Right lobe of liver (tissue), 6 donors: ENCODE data around the gene CYB5R2. TPM values are rescaled to one million over a fixed set of nuclear protein-coding genes. Genes with fewer than 3 reads are reported as not detected.

Experiments
- ATAC-seq, 4 donors: fragments of 200-7000 bp; cut with Tn5 transposase; one replicate each; pipeline ENCODE4 v1.9.1; 2020; ENCODE audit warnings: mild to moderate bottlenecking in 4 of 4, moderate library complexity in 4 of 4
- DNase-seq, 3 donors: peaks; one replicate each; pipeline ENCODE4 v3.0.0-alpha.2; 2020
- H3K27ac ChIP-seq, 3 donors: fragments of 200-600 bp; one replicate each; pipeline ENCODE4 v1.8.0; 2022
- H3K27me3 ChIP-seq, 2 donors: fragments of 200-600 bp; one replicate each; pipeline ENCODE4 v1.8.0; 2022
- H3K36me3 ChIP-seq, 4 donors: fragments of 200-600 bp; sonication (generic) in 1 of 4; one replicate each; pipeline versions ENCODE4 v1.5.1 to v1.8.0; 2017 to 2022; ENCODE audit warnings: control low read depth in 1 of 4
- H3K4me1 ChIP-seq, 4 donors: fragments of 200-600 bp; sonication (generic) in 1 of 4; one replicate each; pipeline versions ENCODE4 v1.5.1 to v1.8.0; 2017 to 2022; ENCODE audit warnings: control low read depth in 1 of 4
- H3K4me3 ChIP-seq, 3 donors: fragments of 200-600 bp; one replicate each; pipeline ENCODE4 v1.8.0; 2022
- H3K9me3 ChIP-seq, 4 donors: fragments of 200-600 bp; sonication (generic) in 1 of 4; one replicate each; pipeline versions ENCODE4 v1.5.1 to v1.8.0; 2017 to 2022; ENCODE audit warnings: control low read depth in 1 of 4
- POLR2A ChIP-seq: fragments of 450-650 bp; IDR thresholded peaks from one replicate; pipeline ENCODE4 v1.6.1; 2017; ENCODE audit warnings: antibody characterized with exemption, mild to moderate bottlenecking
- WGBS: methylation state at CpG from one replicate; pipeline ENCODE4 v1.1.6; 2018; ENCODE audit warnings: low coverage, low lambda C conversion rate; ENCODE audit not compliant: insufficient coverage; ENCODE audit errors: missing lambda C conversion rate; 5-methylcytosine and 5-hydroxymethylcytosine counted together
- intact Hi-C, 2 donors: fragments of 100-400 bp; cut with DNase I; formaldehyde crosslinking; loops; one replicate each; pipeline versions ENCODE4 v1.11.2 to v1.14.1; 2022
- total RNA-seq, 6 experiments: library from RNA; depleted of rRNA in 2 of 6; stranded (reverse); fragments of >200 nt in 2 of 6; fragmentation: NEBNext Ultra II Directional in 3 of 6; extraction: Animal tissue kit (Norgen Biotek cat#: 25700) in 3 of 6; gene quantifications; one replicate each; pipeline versions ENCODE4 v1.1.0 to v1.2.4, GENCODE V29; 2016 to 2023
- TF ChIP-seq, protein P1 (sequence below), 4 donors: fragments of 200-600 bp in 3 of 4; fragments of 450-650 bp in 1 of 4; IDR thresholded peaks; one replicate each; pipeline versions ENCODE4 v1.5.1 to v1.8.0; 2016 to 2022; ENCODE audit warnings: antibody characterized with exemption in 4 of 4, mild to moderate bottlenecking in 2 of 4
- donor health status: DM: no; HTN: yes; CAD: no.
- donor health status: DM: no; HTN: no; CAD: no.
- donor health status: DM: no; HTN: no; CAD: no.
- donor health status: DM: no; HTN: yes; CAD: no.
- donor health status: DM: no; HTN: yes; CAD: no.

CYB5R2 gene
- total RNA-seq, 6 experiments from 2014 or later: 0.71 to 3.5 (median 1.4) TPM

DNA sequence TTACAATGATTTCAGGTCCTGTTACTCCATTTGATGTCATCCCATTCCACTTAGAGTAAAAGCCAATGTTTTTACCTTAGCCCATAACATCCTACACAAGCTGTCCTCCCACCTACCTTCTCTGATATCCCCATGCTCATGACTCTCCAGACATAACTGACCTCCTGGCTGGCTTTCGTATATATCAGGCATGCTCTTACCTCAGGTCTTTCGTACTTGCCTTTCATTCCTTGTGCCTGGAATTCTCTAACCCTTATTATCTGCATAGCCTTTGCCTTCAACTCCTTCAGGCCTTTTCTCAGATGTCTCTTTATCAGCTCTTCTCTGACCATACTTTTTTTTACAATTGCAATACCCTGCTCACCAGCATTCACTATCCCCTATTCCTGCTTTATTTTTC lies 10.3 kb upstream of the CYB5R2 start:
- H3K27me3 ChIP-seq: no peaks in the 10 kb centered on the region
- H3K9me3 ChIP-seq: no peaks in the 10 kb centered on the region
- DNase-seq: no peak
- H3K27ac ChIP-seq: no peak overlapping the region
- ATAC-seq: no peak
- no peak overlapping the region for H3K4me3 ChIP-seq
- H3K4me1 ChIP-seq: no peaks in the 10 kb centered on the region
- intact Hi-C loops: no loop called here
- TF ChIP-seq, protein P1, sequence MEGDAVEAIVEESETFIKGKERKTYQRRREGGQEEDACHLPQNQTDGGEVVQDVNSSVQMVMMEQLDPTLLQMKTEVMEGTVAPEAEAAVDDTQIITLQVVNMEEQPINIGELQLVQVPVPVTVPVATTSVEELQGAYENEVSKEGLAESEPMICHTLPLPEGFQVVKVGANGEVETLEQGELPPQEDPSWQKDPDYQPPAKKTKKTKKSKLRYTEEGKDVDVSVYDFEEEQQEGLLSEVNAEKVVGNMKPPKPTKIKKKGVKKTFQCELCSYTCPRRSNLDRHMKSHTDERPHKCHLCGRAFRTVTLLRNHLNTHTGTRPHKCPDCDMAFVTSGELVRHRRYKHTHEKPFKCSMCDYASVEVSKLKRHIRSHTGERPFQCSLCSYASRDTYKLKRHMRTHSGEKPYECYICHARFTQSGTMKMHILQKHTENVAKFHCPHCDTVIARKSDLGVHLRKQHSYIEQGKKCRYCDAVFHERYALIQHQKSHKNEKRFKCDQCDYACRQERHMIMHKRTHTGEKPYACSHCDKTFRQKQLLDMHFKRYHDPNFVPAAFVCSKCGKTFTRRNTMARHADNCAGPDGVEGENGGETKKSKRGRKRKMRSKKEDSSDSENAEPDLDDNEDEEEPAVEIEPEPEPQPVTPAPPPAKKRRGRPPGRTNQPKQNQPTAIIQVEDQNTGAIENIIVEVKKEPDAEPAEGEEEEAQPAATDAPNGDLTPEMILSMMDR (IDR thresholded peaks at IDR 0.05): no peak
- TF ChIP-seq POLR2A: no peak
- H3K36me3 ChIP-seq: no peaks in the 10 kb centered on the region
- WGBS: 92% methylated on average over 2 of the region's 2 CpGs

DNA sequence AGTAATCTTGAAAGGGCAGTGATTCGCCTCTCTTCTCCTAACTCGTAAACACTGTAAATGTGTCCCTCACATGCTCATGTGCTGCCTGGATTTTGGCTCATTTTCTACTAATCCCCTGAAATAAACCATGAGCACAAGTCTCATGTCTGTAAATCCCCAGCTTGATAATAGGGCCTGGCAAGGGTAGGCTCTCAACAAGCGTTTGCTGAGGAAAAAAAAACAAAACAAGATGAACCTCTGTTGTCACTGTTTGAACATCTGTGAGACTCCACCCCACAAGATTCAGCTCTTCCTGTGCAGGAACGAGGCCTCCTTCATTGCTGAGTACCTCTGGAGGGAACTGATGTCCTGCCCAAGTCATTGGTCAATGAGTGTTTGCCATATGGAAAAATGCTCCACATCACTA lies 4.5 kb upstream of the CYB5R2 start:
- 59% methylated on average over 4 of the region's 4 CpGs for WGBS
- Histone ChIP-seq H3K27me3 (no peaks in the 10 kb centered on the region), H3K4me3 (no peak overlapping the region), H3K9me3 (no peaks in the 10 kb centered on the region), H3K27ac (no peak overlapping the region), H3K4me1 (peaks cover 0 to 9% (median 2%) of the 10 kb centered on the region in 4 donors), H3K36me3 (no peaks in the 10 kb centered on the region)
- no peak for DNase-seq
- intact Hi-C loops: no loop called here
- no peak for ATAC-seq
- TF ChIP-seq, protein P1 (IDR thresholded peaks at IDR 0.05): no peak
- TF ChIP-seq POLR2A: no peak

DNA sequence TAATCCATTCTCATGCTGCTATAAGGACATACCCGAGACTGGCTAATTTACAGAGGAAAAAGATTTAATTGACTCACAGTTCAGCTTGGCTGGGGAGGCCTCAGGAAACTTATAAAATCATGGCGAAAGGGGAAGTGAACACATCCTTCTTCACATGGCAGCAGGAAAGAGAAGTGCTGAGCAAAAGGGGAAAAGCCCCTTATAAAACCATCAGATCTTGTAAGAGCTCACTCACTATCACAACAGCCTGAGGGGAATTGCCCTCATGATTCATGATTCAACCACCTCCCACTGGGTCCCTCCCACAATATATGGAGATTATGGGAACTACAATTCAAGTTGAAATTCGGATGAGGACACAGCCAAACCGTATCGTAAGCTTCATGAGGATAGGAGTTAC lies 3.8 kb upstream of the CYB5R2 start:
- H3K9me3 ChIP-seq: no peaks in the 10 kb centered on the region
- H3K27ac ChIP-seq: no peak overlapping the region
- H3K4me1 ChIP-seq: peaks cover 0 to 9% (median 3%) of the 10 kb centered on the region in 4 donors
- TF ChIP-seq POLR2A: no peak
- TF ChIP-seq, protein P1 (IDR thresholded peaks at IDR 0.05): no peak
- H3K4me3 ChIP-seq: no peak overlapping the region
- DNase-seq (no peak), ATAC-seq (no peak)
- intact Hi-C loops: no loop called here
- 73% methylated on average over 5 of the region's 5 CpGs for WGBS
- H3K36me3 ChIP-seq: no peaks in the 10 kb centered on the region
- H3K27me3 ChIP-seq: no peaks in the 10 kb centered on the region

DNA sequence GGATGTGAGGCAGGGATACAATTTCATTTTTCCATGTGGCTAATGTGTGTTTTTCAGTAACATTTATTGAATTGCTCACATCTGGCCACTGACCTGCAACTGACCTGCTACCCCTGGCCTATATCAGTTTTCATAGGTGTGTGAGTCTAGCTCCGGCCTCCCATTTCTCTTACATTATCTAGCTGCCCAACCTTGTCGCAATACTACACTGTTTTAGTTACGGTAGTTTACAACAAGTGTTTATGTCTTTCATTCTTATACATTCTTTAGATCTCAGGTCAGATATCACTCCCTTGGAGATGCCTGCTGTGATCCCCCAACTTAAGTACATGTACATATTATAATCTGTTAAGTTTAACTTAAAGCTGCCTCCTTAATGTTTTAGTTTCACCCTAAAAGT lies 2.3 kb upstream of the CYB5R2 start:
- no peak for ATAC-seq
- no peak for TF ChIP-seq POLR2A
- TF ChIP-seq, protein P1 (IDR thresholded peaks at IDR 0.05): no peak
- Histone ChIP-seq H3K27me3 (no peaks in the 10 kb centered on the region), H3K4me1 (peaks cover 0 to 9% (median 3%) of the 10 kb centered on the region in 4 donors), H3K27ac (no peak overlapping the region), H3K4me3 (no peak overlapping the region), H3K36me3 (no peaks in the 10 kb centered on the region), H3K9me3 (no peaks in the 10 kb centered on the region)
- 85% methylated on average over 3 of the region's 3 CpGs for WGBS
- intact Hi-C loops: no loop called here
- DNase-seq: no peak
